Activated naive CD4-positive, alpha-beta T cell treated with anti-CD3 and anti-CD28 coated beads for 36 hours (primary cell): ENCODE results near the gene SCYGR1. TPM values are rescaled to one million over a fixed set of nuclear protein-coding genes. Genes with fewer than 3 reads are reported as not detected.

ENCODE experiments used
- CTCF ChIA-PET: fragments of 350-600 bp; sonication (Branson Sonifier 250); formaldehyde crosslinking; loops from one replicate; lab custom pipeline; 2021; ENCODE audit warnings: antibody characterized with exemption; lab: Charles Lee
- DNase-seq: peaks from one replicate; pipeline ENCODE4 v3.0.0-alpha.2; 2020
- H3K27ac Mint-ChIP-seq: one replicate; pipeline ENCODE4 v1.8.0; 2021; ENCODE audit warnings: mild to moderate bottlenecking, mixed read lengths
- H3K27me3 Mint-ChIP-seq: one replicate; pipeline ENCODE4 v1.8.0; 2021; ENCODE audit warnings: low read depth, mixed read lengths
- H3K36me3 Mint-ChIP-seq: one replicate; pipeline ENCODE4 v1.8.0; 2021; ENCODE audit warnings: low read depth, mixed read lengths
- H3K4me1 Mint-ChIP-seq: one replicate; pipeline ENCODE4 v1.8.0; 2021; ENCODE audit warnings: low read depth, mixed read lengths
- H3K4me3 Mint-ChIP-seq: one replicate; pipeline ENCODE4 v1.8.0; 2021; ENCODE audit warnings: mild to moderate bottlenecking, moderate library complexity, mixed read lengths
- H3K9me3 Mint-ChIP-seq: one replicate; pipeline ENCODE4 v1.8.0; 2021; ENCODE audit warnings: mixed read lengths
- intact Hi-C: fragments of 100-400 bp; cut with micrococcal nuclease; formaldehyde crosslinking; loops from one replicate; pipeline ENCODE4 v1.15.1; 2023
- total RNA-seq, 2 experiments: library from RNA; stranded (reverse); gene quantifications; one replicate each; pipeline ENCODE4 v1.2.3, GENCODE V29; 2021

SCYGR1 gene
- total RNA-seq, 2 experiments from 2014 or later = not detected

- Mint-ChIP-seq H3K36me3 (peaks cover 3% of the 10 kb centered on the region), H3K27me3 (no peaks in the 10 kb centered on the region), H3K4me3 (no peak within 1 kb of the TSS), H3K27ac (no peak within 1 kb of the TSS), H3K4me1 (peaks cover 26% of the 10 kb centered on the region), H3K9me3 (peaks cover 10% of the 10 kb centered on the region)
- no peak for DNase-seq
- CTCF ChIA-PET = interaction anchor here (1.2 to 2.1 kb wide), 3 partner anchors 13 to 387 kb away, joined by 3 to 9 read pairs (median 5); no protein-coding TSS in a partner anchor
- intact Hi-C loops = no loop called here
Observed at GRCh38 chr2:227379095-227379494, 8.7 kb downstream of the SCYGR1 start, which contains the start of gene TM4SF20. Gene TM4SF20, minus strand, starts transcription at chr2:227379306. Its CDS starts 38 bp downstream, at chr2:227379268.

- no peak overlapping the region for H3K4me3 Mint-ChIP-seq
- CTCF ChIA-PET = interaction anchor here (0.6 to 2.1 kb wide), 5 partner anchors 14 to 388 kb away, joined by 3 to 9 read pairs (median 5); no protein-coding TSS in a partner anchor
- no peak for DNase-seq
Observed at GRCh38 chr2:227378371-227378782, 9.4 kb downstream of the SCYGR1 start.

GRCh38 chr2:227377467-227378351, 10.0 kb downstream of the SCYGR1 start:
- Mint-ChIP-seq H3K4me3 (no peak overlapping the region), H3K27me3 (no peaks in the 10 kb centered on the region), H3K9me3 (peaks cover 10% of the 10 kb centered on the region), H3K27ac (no peak overlapping the region), H3K36me3 (peaks cover 3% of the 10 kb centered on the region), H3K4me1 (peaks cover 21% of the 10 kb centered on the region)
- intact Hi-C loops = no loop called here
- DNase-seq = no peak
- CTCF ChIA-PET = interaction anchor here (0.6 to 1.8 kb wide), 6 partner anchors 9 to 388 kb away, joined by 3 to 8 read pairs (median 4); no protein-coding TSS in a partner anchor

More at GRCh38 chr2:227378371-227378782, 9.4 kb downstream of the SCYGR1 start:
- Mint-ChIP-seq H3K27me3 (no peaks in the 10 kb centered on the region), H3K36me3 (peaks cover 3% of the 10 kb centered on the region), H3K27ac (no peak overlapping the region), H3K4me1 (peaks cover 23% of the 10 kb centered on the region), H3K9me3 (peaks cover 10% of the 10 kb centered on the region)
- intact Hi-C loops = no loop called here

GRCh38 chr2:227376656-227377396, 10.9 kb downstream of the SCYGR1 start:
- H3K27me3 Mint-ChIP-seq = no peaks in the 10 kb centered on the region
- intact Hi-C loops = loop anchor here (1.0 kb wide), 1 partner anchor 16 kb away; no protein-coding TSS in a partner anchor

GRCh38 chr2:227374158-227374557, 13.6 kb downstream of the SCYGR1 start:
- peaks cover 19% of the 10 kb centered on the region for H3K4me1 Mint-ChIP-seq
- H3K4me3 Mint-ChIP-seq = no peak overlapping the region
- no peaks in the 10 kb centered on the region for H3K27me3 Mint-ChIP-seq
- peak overlapping the region; percentile 73 for H3K27ac Mint-ChIP-seq
- H3K9me3 Mint-ChIP-seq = no peaks in the 10 kb centered on the region
- no peaks in the 10 kb centered on the region for H3K36me3 Mint-ChIP-seq
- intact Hi-C loops = loop anchor here (1.0 to 5.0 kb wide), 6 partner anchors 8 to 542 kb away; partner anchors contain the start of gene MFF
- CTCF ChIA-PET = interaction anchor here (0.8 kb wide), 1 partner anchor 303 kb away, joined by 3 read pairs; no protein-coding TSS in a partner anchor
- DNase-seq = peak; percentile 76

More at GRCh38 chr2:227376656-227377396, 10.9 kb downstream of the SCYGR1 start:
- CTCF ChIA-PET = interaction anchor here (0.8 to 1.8 kb wide), 2 partner anchors 10 to 47 kb away, joined by 4 to 8 read pairs; no protein-coding TSS in a partner anchor
- no peak overlapping the region for H3K27ac Mint-ChIP-seq
- DNase-seq = no peak
- peaks cover 4% of the 10 kb centered on the region for H3K9me3 Mint-ChIP-seq
- H3K36me3 Mint-ChIP-seq = no peaks in the 10 kb centered on the region
- H3K4me3 Mint-ChIP-seq = no peak overlapping the region
- peaks cover 12% of the 10 kb centered on the region for H3K4me1 Mint-ChIP-seq

GRCh38 chr2:227373389-227373788, 14.4 kb downstream of the SCYGR1 start:
- CTCF ChIA-PET = interaction anchor here (1.8 kb wide), 1 partner anchor 9 kb away, joined by 5 read pairs; no protein-coding TSS in a partner anchor
- Mint-ChIP-seq H3K27ac (peak overlapping the region; percentile 25), H3K4me1 (peaks cover 22% of the 10 kb centered on the region), H3K4me3 (no peak overlapping the region), H3K9me3 (no peaks in the 10 kb centered on the region), H3K27me3 (no peaks in the 10 kb centered on the region), H3K36me3 (no peaks in the 10 kb centered on the region)
- intact Hi-C loops = loop anchor here (2.0 to 5.0 kb wide), 2 partner anchors 445 to 541 kb away; no protein-coding TSS in a partner anchor
- no peak for DNase-seq

GRCh38 chr2:227370791-227371312, 16.9 kb downstream of the SCYGR1 start:
- Mint-ChIP-seq H3K27me3 (no peaks in the 10 kb centered on the region), H3K36me3 (no peaks in the 10 kb centered on the region), H3K27ac (peak overlapping the region; percentile 22), H3K4me1 (peaks cover 25% of the 10 kb centered on the region), H3K9me3 (no peaks in the 10 kb centered on the region), H3K4me3 (no peak overlapping the region)
- intact Hi-C loops = loop anchor here (5.0 kb wide), 1 partner anchor 539 kb away; no protein-coding TSS in a partner anchor
- DNase-seq = peak; percentile 44
- CTCF ChIA-PET = no interaction called here

GRCh38 chr2:227370092-227370491, 17.7 kb downstream of the SCYGR1 start:
- intact Hi-C loops = loop anchor here (5.0 kb wide), 1 partner anchor 538 kb away; no protein-coding TSS in a partner anchor

GRCh38 chr2:227368574-227368973, 19.2 kb downstream of the SCYGR1 start:
- Mint-ChIP-seq H3K27me3 (no peaks in the 10 kb centered on the region), H3K27ac (no peak overlapping the region), H3K4me3 (no peak overlapping the region), H3K36me3 (no peaks in the 10 kb centered on the region), H3K4me1 (peaks cover 22% of the 10 kb centered on the region), H3K9me3 (no peaks in the 10 kb centered on the region)
- CTCF ChIA-PET = no interaction called here
- intact Hi-C loops = no loop called here
- no peak for DNase-seq

More at GRCh38 chr2:227370092-227370491, 17.7 kb downstream of the SCYGR1 start:
- Mint-ChIP-seq H3K9me3 (no peaks in the 10 kb centered on the region), H3K4me3 (no peak overlapping the region), H3K4me1 (peaks cover 25% of the 10 kb centered on the region), H3K36me3 (no peaks in the 10 kb centered on the region), H3K27me3 (no peaks in the 10 kb centered on the region), H3K27ac (peak overlapping the region; percentile 22)
- DNase-seq = no peak
- CTCF ChIA-PET = no interaction called here

GRCh38 chr2:227367427-227367795, 20.3 kb downstream of the SCYGR1 start:
- CTCF ChIA-PET = interaction anchor here (0.6 kb wide), 1 partner anchor 57 kb away, joined by 3 read pairs; no protein-coding TSS in a partner anchor
- intact Hi-C loops = no loop called here
- Mint-ChIP-seq H3K4me1 (peaks cover 20% of the 10 kb centered on the region), H3K4me3 (no peak overlapping the region), H3K9me3 (no peaks in the 10 kb centered on the region), H3K36me3 (no peaks in the 10 kb centered on the region), H3K27ac (no peak overlapping the region), H3K27me3 (no peaks in the 10 kb centered on the region)
- DNase-seq = no peak

- DNase-seq = no peak
- no peak overlapping the region for H3K4me3 Mint-ChIP-seq
- no peaks in the 10 kb centered on the region for H3K27me3 Mint-ChIP-seq
- no peaks in the 10 kb centered on the region for H3K9me3 Mint-ChIP-seq
- CTCF ChIA-PET = no interaction called here
- no peak overlapping the region for H3K27ac Mint-ChIP-seq
- intact Hi-C loops = no loop called here
- H3K4me1 Mint-ChIP-seq = peaks cover 20% of the 10 kb centered on the region
- H3K36me3 Mint-ChIP-seq = no peaks in the 10 kb centered on the region
Observed at GRCh38 chr2:227366769-227367426, 20.9 kb downstream of the SCYGR1 start.
